ENCODE data around the gene ENC1.
A peak's percentile ranks its signal among the peaks of the same experiment; 100 is the strongest.

Gene ENC1

GRCh38 chr5:74655206-74655605, 14.7 kb upstream of the ENC1 start:
- DNase-seq, result no peak

- no peak for DNase-seq
These were observed 13.5 kb upstream of the ENC1 start for GRCh38 chr5:74653991-74654390.

GRCh38 chr5:74652576-74652975, 12.0 kb upstream of the ENC1 start:
- no peak for DNase-seq

GRCh38 chr5:74651710-74652109, 11.2 kb upstream of the ENC1 start:
- DNase-seq, result no peak

- no peak for DNase-seq
These were observed 9.0 kb upstream of the ENC1 start for GRCh38 chr5:74649421-74649973.

- DNase-seq, result peak; percentile 81
These were observed 8.3 kb upstream of the ENC1 start for GRCh38 chr5:74648835-74649293.

- no peak for DNase-seq
These were observed 6.6 kb upstream of the ENC1 start for GRCh38 chr5:74647096-74647495.

GRCh38 chr5:74643111-74643562, 2.6 kb upstream of the ENC1 start:
- DNase-seq, result peak; percentile 33

GRCh38 chr5:74642543-74642863, 2.0 kb upstream of the ENC1 start:
- no peak for DNase-seq

GRCh38 chr5:74641735-74642542, 1.4 kb upstream of the ENC1 start:
- peak; percentile 74 for DNase-seq

GRCh38 chr5:74640954-74641734, 616 bp upstream of the ENC1 start:
- peak; percentile 76 for DNase-seq

- DNase-seq, result peak; percentile 59
These were observed 600 bp downstream of the ENC1 start for GRCh38 chr5:74639807-74640449.

- peak; percentile 7 for DNase-seq
These were observed 1.3 kb downstream of the ENC1 start for GRCh38 chr5:74638970-74639806.

GRCh38 chr5:74638544-74638969, 2.0 kb downstream of the ENC1 start:
- no peak for DNase-seq

- no peak for DNase-seq
These were observed 4.0 kb downstream of the ENC1 start for GRCh38 chr5:74636552-74636951.

GRCh38 chr5:74636149-74636548, 4.4 kb downstream of the ENC1 start:
- no peak for DNase-seq

GRCh38 chr5:74634611-74635286, 5.8 kb downstream of the ENC1 start:
- no peak for DNase-seq

GRCh38 chr5:74633695-74634094, 6.8 kb downstream of the ENC1 start:
- no peak for DNase-seq

- DNase-seq, result no peak
These were observed 7.6 kb downstream of the ENC1 start for GRCh38 chr5:74632947-74633356.

- DNase-seq, result peak; percentile 85
These were observed 9.2 kb downstream of the ENC1 start for GRCh38 chr5:74631081-74631953.

All from hematopoietic multipotent progenitor cell treated with erythropoietin and hydrocortisone succinate and interleukin-3 and kit ligand, for 6 days (in vitro differentiated cells).